NCI-H2171 (cell line): ENCODE measurements around the gene CTRB1.
A peak's percentile ranks its signal among the peaks of the same experiment; 100 is the strongest.
"Not testable (repeated sequence)": the region's sequence is repeated elsewhere in the genome, so short reads cannot be mapped to it uniquely, and the experiment has no call there.

Experiments
- DNase-seq: peaks from one replicate; lab custom pipeline; 2025; lab: John Stamatoyannopoulos, UW

Gene CTRB1

GRCh38 chr16:75256696-75257343, 38.0 kb downstream of the CTRB1 start:
- DNase-seq, result no peak

GRCh38 chr16:75257886-75258806, 39.4 kb downstream of the CTRB1 start:
- DNase-seq, result no peak

- no peak for DNase-seq
Observed at GRCh38 chr16:75258807-75259141, 40.0 kb downstream of the CTRB1 start.

GRCh38 chr16:75260851-75261589, 42.2 kb downstream of the CTRB1 start:
- no peak for DNase-seq

GRCh38 chr16:75261590-75262078, 42.8 kb downstream of the CTRB1 start:
- no peak for DNase-seq

GRCh38 chr16:75262104-75262799, 43.5 kb downstream of the CTRB1 start:
- no peak for DNase-seq

GRCh38 chr16:75262800-75263127, 44.0 kb downstream of the CTRB1 start:
- no peak for DNase-seq

GRCh38 chr16:75263291-75263962, 44.6 kb downstream of the CTRB1 start:
- no peak for DNase-seq

GRCh38 chr16:75263963-75264445, 45.2 kb downstream of the CTRB1 start:
- no peak for DNase-seq

- DNase-seq, result no peak
Observed at GRCh38 chr16:75264457-75264998, 45.7 kb downstream of the CTRB1 start.

GRCh38 chr16:75264999-75265910, 46.5 kb downstream of the CTRB1 start:
- DNase-seq, result no peak

GRCh38 chr16:75265911-75266701, 47.3 kb downstream of the CTRB1 start:
- peak; percentile 35 for DNase-seq

- DNase-seq, result peak; percentile 32
Observed at GRCh38 chr16:75266738-75267630, 48.2 kb downstream of the CTRB1 start.

- peak; percentile 93 for DNase-seq
Observed at GRCh38 chr16:75267631-75268264, 49.0 kb downstream of the CTRB1 start.

GRCh38 chr16:75269358-75269757, 50.6 kb downstream of the CTRB1 start:
- DNase-seq, result not testable (repeated sequence)

- no peak for DNase-seq
Observed at GRCh38 chr16:75271441-75272096, 52.8 kb downstream of the CTRB1 start.

GRCh38 chr16:75272097-75272551, 53.3 kb downstream of the CTRB1 start:
- no peak for DNase-seq
